CD14-positive monocyte (primary cell): Measurements from ENCODE around the gene ZRANB3. TPM values are rescaled to one million over a fixed set of nuclear protein-coding genes. Genes with fewer than 3 reads are reported as not detected.

Experiments
- DNase-seq, 3 donors: peaks; one replicate each; pipeline ENCODE4 v3.0.0-alpha.2; 2011 to 2022
- H2AFZ ChIP-seq: 2 replicates; pipeline ENCODE4 v1.6.0; 2012; ENCODE audit warnings: mild to moderate bottlenecking, low read depth, low read length, inconsistent platforms; ENCODE audit not compliant: insufficient read depth, poor library complexity, severe bottlenecking
- H3K27ac ChIP-seq, 2 donors: 1 replicate in 1 of 2; 2 replicates in 1 of 2; pipeline ENCODE4 v1.5.1; 2012 to 2013; ENCODE audit warnings: low read length in 2 of 2, control low read depth in 1 of 2, inconsistent platforms in 1 of 2, low read depth in 1 of 2, mild to moderate bottlenecking in 1 of 2
- H3K27me3 ChIP-seq, 2 donors: one replicate each; pipeline versions ENCODE4 v1.6.0 to v1.6.1; 2011 to 2013; ENCODE audit warnings: low read length in 2 of 2; ENCODE audit not compliant: control insufficient read depth in 2 of 2, insufficient read depth in 2 of 2
- H3K36me3 ChIP-seq, 2 donors: replicated peaks in 1 of 2; 1 replicate in 1 of 2; 2 replicates in 1 of 2; pipeline versions ENCODE4 v1.5.1 to v1.6.1; 2012 to 2013; ENCODE audit warnings: low read length in 2 of 2, control low read depth in 1 of 2, inconsistent platforms in 1 of 2, mild to moderate bottlenecking in 1 of 2; ENCODE audit not compliant: insufficient read depth in 2 of 2, control insufficient read depth in 1 of 2
- H3K4me1 ChIP-seq, 2 donors: 1 replicate in 1 of 2; 2 replicates in 1 of 2; pipeline versions ENCODE4 v1.5.1 to v1.6.1; 2012 to 2013; ENCODE audit warnings: low read length in 2 of 2, control low read depth in 1 of 2, inconsistent platforms in 1 of 2, mild to moderate bottlenecking in 1 of 2, moderate library complexity in 1 of 2; ENCODE audit not compliant: insufficient read depth in 2 of 2, control insufficient read depth in 1 of 2
- H3K4me2 ChIP-seq: replicated peaks from 2 replicates; pipeline ENCODE3; 2012; ENCODE audit warnings: low read length, moderate library complexity, mild to moderate bottlenecking; ENCODE audit not compliant: poor library complexity, severe bottlenecking; ENCODE audit errors: extremely low read depth
- H3K4me3 ChIP-seq, 3 experiments: fragments of 200-600 bp in 1 of 3; sonication (generic) in 1 of 3; replicated peaks in 1 of 3; 1 replicate in 2 of 3; 2 replicates in 1 of 3; pipeline ENCODE4 v1.5.1; 2011 to 2013; ENCODE audit warnings: low read length in 3 of 3, mild to moderate bottlenecking in 3 of 3, control low read depth in 2 of 3, low read depth in 2 of 3, inconsistent platforms in 1 of 3, moderate library complexity in 1 of 3
- H3K79me2 ChIP-seq: 2 replicates; pipeline ENCODE4 v1.6.0; 2012; ENCODE audit warnings: mild to moderate bottlenecking, control low read depth, inconsistent platforms, low read length, moderate library complexity; ENCODE audit not compliant: insufficient read depth
- H3K9ac ChIP-seq: 2 replicates; pipeline ENCODE4 v1.6.0; 2017; ENCODE audit warnings: low read length, mild to moderate bottlenecking; ENCODE audit not compliant: insufficient read depth, poor library complexity, severe bottlenecking
- H3K9me3 ChIP-seq, 2 donors: replicated peaks in 1 of 2; 1 replicate in 1 of 2; 2 replicates in 1 of 2; pipeline versions ENCODE4 v1.5.1 to v1.6.1; 2012 to 2013; ENCODE audit warnings: low read length in 2 of 2, control low read depth in 1 of 2; ENCODE audit not compliant: control insufficient read depth in 1 of 2, insufficient read depth in 1 of 2
- H4K20me1 ChIP-seq: 2 replicates; pipeline ENCODE4 v1.6.0; 2012; ENCODE audit warnings: mild to moderate bottlenecking, low read length, control low read depth, moderate library complexity; ENCODE audit not compliant: insufficient read depth
- H3K27ac Mint-ChIP-seq, 7 donors: one replicate each; pipeline ENCODE4 v1.8.0; 2020; ENCODE audit warnings: mild to moderate bottlenecking in 7 of 7, mixed read lengths in 7 of 7, moderate library complexity in 6 of 7, inconsistent platforms in 2 of 7
- H3K27me3 Mint-ChIP-seq, 3 donors: one replicate each; pipeline ENCODE4 v1.8.0; 2021 to 2022; ENCODE audit warnings: low read depth in 3 of 3, mild to moderate bottlenecking in 3 of 3, mixed read lengths in 3 of 3, moderate library complexity in 3 of 3, inconsistent platforms in 1 of 3
- H3K36me3 Mint-ChIP-seq, 2 donors: one replicate each; pipeline ENCODE4 v1.8.0; 2020; ENCODE audit warnings: mixed read lengths in 2 of 2, inconsistent platforms in 1 of 2, mild to moderate bottlenecking in 1 of 2
- H3K4me1 Mint-ChIP-seq: one replicate; pipeline ENCODE4 v1.8.0; 2020; ENCODE audit warnings: mild to moderate bottlenecking, mixed read lengths
- H3K4me3 Mint-ChIP-seq, 2 donors: one replicate each; pipeline ENCODE4 v1.8.0; 2020; ENCODE audit warnings: mild to moderate bottlenecking in 2 of 2, mixed read lengths in 2 of 2, moderate library complexity in 1 of 2
- H3K9me3 Mint-ChIP-seq, 7 donors: one replicate each; pipeline ENCODE4 v1.8.0; 2020 to 2022; ENCODE audit warnings: mixed read lengths in 7 of 7, mild to moderate bottlenecking in 6 of 7, moderate library complexity in 6 of 7, inconsistent platforms in 2 of 7
- CTCF ChIP-seq: fragments of 200-600 bp; IDR thresholded peaks from one replicate; pipeline ENCODE4 v1.8.0; 2022; ENCODE audit warnings: antibody characterized with exemption, mild to moderate bottlenecking
- WGBS: methylation state at CpG from one replicate; pipeline ENCODE4 v1.1.5; 2013; ENCODE audit warnings: missing lambda C conversion rate; ENCODE audit not compliant: insufficient coverage; 5-methylcytosine and 5-hydroxymethylcytosine counted together
- intact Hi-C, 2 donors: fragments of 100-400 bp; cut with micrococcal nuclease; formaldehyde crosslinking; loops; one replicate each; pipeline versions ENCODE4 v1.15.0 to v1.15.1; 2023
- polyA plus RNA-seq, 3 donors: library from polyadenylated mRNA; depleted of rRNA in 1 of 3; unstranded in 2 of 3; stranded (reverse) in 1 of 3; fragments of 300-500 nt in 2 of 3; fragments of >200 nt in 1 of 3; fragmentation: Illumina TruSeq in 2 of 3; gene quantifications; 1 replicate in 2 of 3; 2 replicates in 1 of 3; pipeline ENCODE4 v1.2.3, GENCODE V29; 2012 to 2021

The ZRANB3 gene
- polyA plus RNA-seq, 3 donors, result 0.47 to 3.5 (median 0.64) TPM

GRCh38 chr2:135279209-135279608 is 251.8 kb downstream of the ZRANB3 start:
- Mint-ChIP-seq H3K9me3 (peaks cover 0 to 5% (median 4%) of the 10 kb centered on the region in 7 donors), H3K36me3 (no peaks in the 10 kb centered on the region), H3K27ac (no peak overlapping the region), H3K4me1 (no peaks in the 10 kb centered on the region), H3K4me3 (no peak overlapping the region), H3K27me3 (no peaks in the 10 kb centered on the region)
- no peaks in the 10 kb centered on the region for H3K9me3 ChIP-seq
- no peak for TF ChIP-seq CTCF
- no peak overlapping the region for H3K9ac ChIP-seq
- no peak for DNase-seq
- H3K4me3 ChIP-seq, result no peak overlapping the region
- H4K20me1 ChIP-seq, result no peaks in the 10 kb centered on the region
- H3K79me2 ChIP-seq, result no peaks in the 10 kb centered on the region
- intact Hi-C loops, result no loop called here
- no peak overlapping the region for H2AFZ ChIP-seq
- H3K4me1 ChIP-seq, result no peaks in the 10 kb centered on the region
- H3K4me2 ChIP-seq, result no peak overlapping the region
- no peaks in the 10 kb centered on the region for H3K27me3 ChIP-seq
- no peaks in the 10 kb centered on the region for H3K36me3 ChIP-seq
- no peak overlapping the region for H3K27ac ChIP-seq

- Mint-ChIP-seq H3K4me3 (no peak overlapping the region), H3K4me1 (no peaks in the 10 kb centered on the region), H3K36me3 (peaks cover 0 to 3% of the 10 kb centered on the region in 2 donors), H3K27ac (no peak overlapping the region), H3K27me3 (no peaks in the 10 kb centered on the region), H3K9me3 (peaks cover 1 to 10% (median 4%) of the 10 kb centered on the region in 7 donors)
- Histone ChIP-seq H3K4me3 (no peak overlapping the region), H2AFZ (no peak overlapping the region), H3K9me3 (peaks cover 0 to 4% of the 10 kb centered on the region in 2 donors), H3K27ac (no peak overlapping the region), H3K36me3 (no peaks in the 10 kb centered on the region), H4K20me1 (no peaks in the 10 kb centered on the region), H3K4me2 (no peak overlapping the region), H3K9ac (no peak overlapping the region), H3K27me3 (no peaks in the 10 kb centered on the region), H3K79me2 (no peaks in the 10 kb centered on the region), H3K4me1 (no peaks in the 10 kb centered on the region)
- no peak for TF ChIP-seq CTCF
- no CpG with 5 or more reads among the region's 2 CpGs for WGBS
- DNase-seq, result no peak
- intact Hi-C loops, result no loop called here
Measured at GRCh38 chr2:135276525-135276924, 254.5 kb downstream of the ZRANB3 start.
